IPS DF 4.7 (cell line): ENCODE results near the gene ADM5.
A peak's percentile ranks its signal among the peaks of the same experiment; 100 is the strongest.

ENCODE experiments used
- DNase-seq: peaks from one replicate; pipeline ENCODE4 v3.0.0-alpha.2; 2013; ENCODE audit warnings: low spot score; ENCODE audit errors: extremely low read depth

The ADM5 gene

GRCh38 chr19:49658139-49658517 is 31.3 kb upstream of the ADM5 start:
- DNase-seq, result no peak

- DNase-seq, result no peak
Measured at GRCh38 chr19:49658566-49659442, 30.6 kb upstream of the ADM5 start.

- no peak for DNase-seq
Measured at GRCh38 chr19:49660338-49660961, 28.9 kb upstream of the ADM5 start.

DNA sequence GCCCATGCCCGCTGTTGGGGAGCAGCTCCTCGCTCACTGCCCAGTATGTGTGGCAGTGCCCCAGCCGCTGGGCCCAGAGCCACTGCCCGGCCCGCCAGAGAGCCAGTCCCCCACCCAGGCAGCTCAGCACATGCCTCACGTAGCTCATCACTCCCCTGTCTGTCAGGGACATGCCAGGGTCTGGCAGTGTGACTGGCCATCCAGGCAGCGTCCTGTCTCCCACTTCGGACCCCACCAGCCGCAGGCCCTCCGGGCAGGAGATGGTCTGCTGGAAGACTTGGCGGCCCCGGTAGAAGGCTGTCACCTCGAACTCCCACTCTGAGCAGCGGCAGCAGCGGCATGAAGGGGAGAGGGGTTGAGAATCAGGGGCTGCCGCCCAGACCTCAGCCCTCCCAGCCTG is 27.4 kb upstream of the ADM5 start:
- no peak for DNase-seq

GRCh38 chr19:49663224-49663623 is 26.2 kb upstream of the ADM5 start:
- DNase-seq, result no peak

DNA sequence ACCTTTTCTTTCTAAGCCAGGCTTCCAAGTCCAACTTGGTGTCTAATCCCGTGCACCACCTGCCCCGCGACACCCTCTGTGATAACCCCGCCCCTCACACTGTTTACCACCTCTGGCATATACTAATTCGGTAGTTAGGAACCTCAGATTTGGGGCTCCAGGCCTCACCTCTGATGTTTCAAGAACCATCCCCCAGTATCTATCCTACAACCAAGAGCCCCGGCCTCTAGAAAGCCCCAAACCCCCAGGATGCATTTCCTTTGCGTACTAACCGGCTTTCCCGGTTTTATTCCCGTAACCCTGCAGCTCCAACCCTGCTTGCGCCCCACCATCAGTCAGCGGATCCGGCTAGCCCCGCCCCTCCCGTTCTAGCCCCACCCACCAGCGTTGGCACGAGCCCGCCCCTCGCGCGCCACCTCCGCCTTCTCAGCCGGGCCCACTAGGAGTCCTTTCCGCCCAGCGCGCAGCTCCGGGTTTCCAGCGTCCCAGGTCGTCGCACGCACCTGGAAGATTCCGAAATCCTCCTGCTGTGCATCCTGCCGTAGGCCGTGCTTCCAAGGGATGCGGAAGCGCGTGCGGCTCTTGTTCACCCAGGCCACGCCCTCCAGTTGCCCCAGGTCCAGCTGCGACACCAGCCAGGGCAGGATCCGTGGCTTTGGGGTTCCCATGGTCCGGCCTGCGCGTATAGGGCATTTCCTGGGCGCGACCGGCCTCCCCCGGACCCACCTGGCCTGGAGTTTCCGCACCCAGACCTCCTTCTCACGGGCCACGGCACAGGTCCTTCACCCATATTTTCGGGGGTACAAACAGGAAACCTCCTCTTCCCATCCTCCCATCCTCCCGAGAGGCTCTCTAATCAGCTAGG is 25.0 kb upstream of the ADM5 start:
- no peak for DNase-seq

GRCh38 chr19:49665036-49665350 is 24.4 kb upstream of the ADM5 start:
- no peak for DNase-seq

- no peak for DNase-seq
Measured at GRCh38 chr19:49665351-49666119, 23.9 kb upstream of the ADM5 start, which contains the start of the genes BCL2L12 and IRF3. TSS of gene BCL2L12 (plus strand) at chr19:49665933. CDS start at chr19:49666693, 760 bp downstream. TSS of gene IRF3 (minus strand) at chr19:49665857. CDS start at chr19:49664838, 1,019 bp downstream.

- DNase-seq, result no peak
Measured at GRCh38 chr19:49666120-49666444, 23.3 kb upstream of the ADM5 start.

DNA sequence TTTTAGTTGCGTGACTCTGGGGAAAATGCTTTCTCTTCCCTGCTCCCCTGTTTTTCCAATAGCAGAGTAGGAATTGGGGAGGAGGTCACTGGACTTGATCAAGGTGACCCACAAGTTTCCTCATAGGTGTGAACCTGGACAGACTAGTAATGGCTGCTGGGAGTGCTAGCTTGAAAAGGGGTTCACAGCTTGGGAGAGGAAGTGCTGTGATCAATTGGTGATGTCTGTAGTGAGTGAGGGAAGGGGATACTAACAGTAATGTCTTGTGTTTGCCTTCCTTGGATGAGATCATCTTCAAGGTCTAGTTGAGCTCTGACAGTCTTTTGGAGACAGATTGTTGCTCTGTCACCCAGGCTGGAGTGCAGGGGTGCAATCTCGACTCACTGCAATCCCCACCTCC is 21.9 kb upstream of the ADM5 start:
- DNase-seq, result no peak

GRCh38 chr19:49669516-49669915 is 19.9 kb upstream of the ADM5 start:
- no peak for DNase-seq

DNA sequence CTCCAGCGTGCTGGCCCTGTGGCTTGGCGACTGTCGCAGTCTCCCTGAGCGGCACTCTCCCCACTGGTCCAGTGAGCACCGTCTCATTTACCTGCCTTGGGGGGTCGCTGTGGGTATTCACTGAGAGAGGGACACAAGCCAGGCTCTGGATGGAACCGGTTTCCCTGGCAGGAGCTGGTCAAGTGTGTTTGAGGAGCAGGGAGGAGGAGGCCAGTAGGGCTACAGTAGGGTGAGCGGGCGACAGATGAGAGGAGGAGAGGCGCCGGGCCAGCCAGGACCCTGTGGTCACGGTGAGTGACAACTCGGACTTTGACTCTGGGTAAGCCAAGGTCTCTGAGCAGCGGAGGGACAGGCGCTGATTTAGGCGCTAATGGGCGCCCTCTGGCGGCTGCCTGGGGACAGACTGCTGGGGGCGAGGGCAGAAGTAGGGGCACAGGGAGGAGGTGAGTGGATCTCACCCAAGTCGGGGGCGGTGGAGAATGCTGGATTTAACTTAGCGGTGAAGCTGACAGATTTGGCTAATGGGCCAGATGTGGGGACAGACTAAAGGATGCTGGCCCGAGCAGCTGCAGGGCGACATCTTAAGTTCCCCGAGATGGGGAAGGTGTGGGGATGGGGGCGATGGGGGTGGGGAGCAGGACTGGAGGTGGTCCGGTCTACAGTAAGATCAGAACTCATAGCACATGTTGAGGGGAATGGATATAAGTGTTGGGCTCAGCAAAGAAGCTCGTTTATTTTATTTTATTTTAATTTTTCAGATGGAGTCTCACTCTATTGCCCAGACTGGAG is 17.1 kb upstream of the ADM5 start:
- no peak for DNase-seq

DNA sequence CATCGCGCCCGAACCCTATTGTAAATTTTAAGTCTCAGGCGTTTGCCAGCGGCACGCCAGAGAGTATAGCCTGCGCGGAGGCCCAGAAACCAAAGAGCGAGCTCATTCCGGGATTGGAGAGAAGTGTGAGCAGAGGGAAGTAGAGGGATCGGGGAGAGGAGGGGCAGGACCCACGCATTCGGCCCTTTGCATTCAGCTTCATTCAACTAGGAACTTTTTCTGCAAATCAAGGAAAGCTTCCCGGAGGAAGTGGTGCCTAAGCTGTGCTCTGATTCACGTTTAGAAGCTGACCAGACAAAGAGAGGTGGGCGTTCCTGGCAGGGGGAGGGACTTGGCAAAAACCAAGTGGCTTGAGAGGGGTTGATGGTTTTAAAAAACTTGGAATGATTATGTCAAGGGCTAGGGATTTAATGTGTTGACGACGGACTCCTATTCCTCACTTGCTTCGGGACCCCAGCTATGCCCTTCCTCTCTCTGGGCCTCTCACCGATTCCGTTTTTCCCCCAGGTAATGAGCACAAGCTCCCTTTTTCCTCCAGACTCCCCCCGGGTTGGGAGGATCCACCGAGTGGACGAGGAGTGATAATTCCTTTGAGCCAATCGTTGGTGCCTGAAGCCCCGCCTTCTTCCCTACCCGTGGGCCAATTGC is 13.1 kb upstream of the ADM5 start:
- DNase-seq, result no peak

DNA sequence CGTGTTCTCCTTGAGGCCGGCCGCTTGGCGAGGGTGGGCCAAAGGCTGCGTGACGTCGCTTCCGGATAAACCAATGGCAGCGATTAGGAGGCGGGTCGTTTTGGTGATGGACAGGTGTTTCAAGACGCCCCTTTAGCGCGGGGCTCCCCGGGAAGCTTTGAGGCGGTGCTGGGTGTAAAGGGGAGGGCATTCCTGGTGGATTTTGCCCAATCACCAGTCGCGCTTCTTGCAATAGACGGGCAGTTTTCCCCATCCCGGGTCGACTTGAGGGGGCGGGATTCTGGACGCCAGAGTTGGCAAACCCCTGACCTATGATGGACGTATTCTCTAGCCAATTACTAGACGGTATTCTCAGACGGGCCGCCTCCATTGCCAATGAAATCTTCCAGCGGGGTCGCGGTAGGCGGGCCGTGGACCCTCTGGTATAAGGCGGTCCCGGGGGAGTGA is 12.6 kb upstream of the ADM5 start:
- peak; percentile 100 for DNase-seq

- no peak for DNase-seq
Measured at GRCh38 chr19:49677231-49677900, 12.0 kb upstream of the ADM5 start, which contains the start of gene PRMT1. TSS of gene PRMT1 (plus strand) at chr19:49677271. CDS start at chr19:49677281, 10 bp downstream.

DNA sequence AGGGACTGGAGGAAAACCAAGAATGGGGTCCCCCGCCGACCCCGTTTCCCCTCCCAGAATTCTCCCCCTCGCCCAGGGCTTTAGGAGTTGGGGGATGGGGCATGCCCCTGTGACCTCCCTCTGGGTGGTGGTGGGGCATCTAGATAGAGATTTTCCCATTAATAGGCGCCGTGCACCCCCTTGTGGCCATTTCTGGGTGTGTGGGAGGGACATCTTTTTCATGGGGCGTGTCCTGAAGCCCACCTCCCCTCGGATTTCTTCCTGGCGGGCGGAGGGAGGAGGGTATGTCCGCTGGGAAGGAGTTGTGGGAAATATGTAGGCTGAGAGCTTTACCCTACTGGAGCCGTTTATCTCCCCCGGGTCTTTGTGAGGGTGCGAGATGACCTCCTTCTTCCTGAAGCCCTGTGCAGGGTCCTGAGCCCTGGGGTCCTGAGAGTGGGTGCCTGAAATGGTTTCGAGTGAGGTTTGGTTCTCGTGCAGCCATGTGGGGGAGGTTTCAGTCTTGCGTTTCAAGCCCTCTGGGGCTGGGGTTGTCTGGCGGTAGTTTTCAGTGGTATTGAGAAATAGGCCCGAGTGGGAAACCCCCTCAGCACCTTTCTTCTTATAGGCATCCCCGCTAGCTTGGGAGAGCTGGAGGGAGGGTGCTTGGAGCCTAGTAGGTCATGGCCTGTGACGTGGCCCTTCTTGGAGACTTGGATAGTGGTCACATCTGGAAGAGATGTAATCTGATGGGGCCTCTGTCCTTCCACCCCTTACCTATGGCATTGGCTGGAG is 11.3 kb upstream of the ADM5 start:
- no peak for DNase-seq

- no peak for DNase-seq
Measured at GRCh38 chr19:49678985-49679770, 10.2 kb upstream of the ADM5 start.
